ENCODE data around the gene ZNF772. TPM values are rescaled to one million over a fixed set of nuclear protein-coding genes. Genes with fewer than 3 reads are reported as not detected.

ZNF772 gene
- total RNA-seq, 2 experiments from 2014 or later, result 9.3 to 9.7 TPM

GRCh38 chr19:57452307-57452706 is 25.1 kb downstream of the ZNF772 start:
- Mint-ChIP-seq H3K4me3 (no peak overlapping the region), H3K9me3 (peaks cover 40% of the 10 kb centered on the region), H3K4me1 (no peaks in the 10 kb centered on the region), H3K27ac (no peak overlapping the region), H3K36me3 (peaks cover 71% of the 10 kb centered on the region), H3K27me3 (no peaks in the 10 kb centered on the region)
- DNase-seq, result no peak

GRCh38 chr19:57443121-57443696 is 34.2 kb downstream of the ZNF772 start:
- Mint-ChIP-seq H3K27me3 (no peaks in the 10 kb centered on the region), H3K4me3 (no peak overlapping the region), H3K36me3 (peaks cover 93% of the 10 kb centered on the region), H3K27ac (no peak overlapping the region), H3K4me1 (peaks cover 8% of the 10 kb centered on the region), H3K9me3 (peaks cover 54% of the 10 kb centered on the region)
- DNase-seq, result no peak

- DNase-seq, result no peak
- H3K36me3 Mint-ChIP-seq, result peaks cover 94% of the 10 kb centered on the region
- no peaks in the 10 kb centered on the region for H3K27me3 Mint-ChIP-seq
- peaks cover 54% of the 10 kb centered on the region for H3K9me3 Mint-ChIP-seq
- H3K4me3 Mint-ChIP-seq, result no peak overlapping the region
- peaks cover 10% of the 10 kb centered on the region for H3K4me1 Mint-ChIP-seq
- no peak overlapping the region for H3K27ac Mint-ChIP-seq
These were observed 35.2 kb downstream of the ZNF772 start for GRCh38 chr19:57441979-57442752.

GRCh38 chr19:57438925-57439324 is 38.4 kb downstream of the ZNF772 start:
- H3K27ac Mint-ChIP-seq, result no peak overlapping the region
- no peaks in the 10 kb centered on the region for H3K27me3 Mint-ChIP-seq
- H3K36me3 Mint-ChIP-seq, result peaks cover 90% of the 10 kb centered on the region
- H3K4me3 Mint-ChIP-seq, result no peak overlapping the region
- H3K4me1 Mint-ChIP-seq, result peaks cover 27% of the 10 kb centered on the region
- no peak for DNase-seq
- peaks cover 43% of the 10 kb centered on the region for H3K9me3 Mint-ChIP-seq

GRCh38 chr19:57437931-57438330 is 39.4 kb downstream of the ZNF772 start:
- H3K4me1 Mint-ChIP-seq, result peaks cover 27% of the 10 kb centered on the region
- peaks cover 36% of the 10 kb centered on the region for H3K9me3 Mint-ChIP-seq
- no peak overlapping the region for H3K4me3 Mint-ChIP-seq
- no peak overlapping the region for H3K27ac Mint-ChIP-seq
- peaks cover 83% of the 10 kb centered on the region for H3K36me3 Mint-ChIP-seq
- DNase-seq, result no peak
- H3K27me3 Mint-ChIP-seq, result no peaks in the 10 kb centered on the region

- no peaks in the 10 kb centered on the region for H3K27me3 Mint-ChIP-seq
- peaks cover 68% of the 10 kb centered on the region for H3K36me3 Mint-ChIP-seq
- no peak for DNase-seq
- peak overlapping the region; percentile 87 for H3K4me3 Mint-ChIP-seq
- H3K27ac Mint-ChIP-seq, result peak overlapping the region; percentile 97
- peaks cover 23% of the 10 kb centered on the region for H3K9me3 Mint-ChIP-seq
- H3K4me1 Mint-ChIP-seq, result peaks cover 25% of the 10 kb centered on the region
These were observed 40.9 kb downstream of the ZNF772 start for GRCh38 chr19:57436417-57436816.

- H3K4me1 Mint-ChIP-seq, result peaks cover 24% of the 10 kb centered on the region
- H3K9me3 Mint-ChIP-seq, result peaks cover 19% of the 10 kb centered on the region
- DNase-seq, result peak; percentile 95
- H3K4me3 Mint-ChIP-seq, result peak within 1 kb of the TSS; percentile 87
- H3K27ac Mint-ChIP-seq, result peak within 1 kb of the TSS; percentile 97
- H3K36me3 Mint-ChIP-seq, result peaks cover 61% of the 10 kb centered on the region
- no peaks in the 10 kb centered on the region for H3K27me3 Mint-ChIP-seq
These were observed 42.0 kb downstream of the ZNF772 start, which contains the start of gene ZNF749 for GRCh38 chr19:57435062-57435978. ZNF749 (plus strand) TSS chr19:57435325; CDS start chr19:57435579, 254 bp downstream.

- H3K4me3 Mint-ChIP-seq, result peak overlapping the region; percentile 87
- no peaks in the 10 kb centered on the region for H3K27me3 Mint-ChIP-seq
- peaks cover 22% of the 10 kb centered on the region for H3K4me1 Mint-ChIP-seq
- peaks cover 53% of the 10 kb centered on the region for H3K36me3 Mint-ChIP-seq
- peaks cover 12% of the 10 kb centered on the region for H3K9me3 Mint-ChIP-seq
- peak overlapping the region; percentile 97 for H3K27ac Mint-ChIP-seq
- no peak for DNase-seq
These were observed 42.8 kb downstream of the ZNF772 start for GRCh38 chr19:57434386-57435061.

GRCh38 chr19:57421037-57421436 is 56.3 kb downstream of the ZNF772 start:
- Mint-ChIP-seq H3K36me3 (peaks cover 72% of the 10 kb centered on the region), H3K4me1 (peaks cover 1% of the 10 kb centered on the region), H3K27ac (no peak overlapping the region), H3K9me3 (peaks cover 46% of the 10 kb centered on the region), H3K27me3 (no peaks in the 10 kb centered on the region), H3K4me3 (no peak overlapping the region)
- DNase-seq, result no peak

- Mint-ChIP-seq H3K9me3 (peaks cover 50% of the 10 kb centered on the region), H3K27ac (no peak overlapping the region), H3K4me1 (peaks cover 1% of the 10 kb centered on the region), H3K4me3 (no peak overlapping the region), H3K36me3 (peaks cover 85% of the 10 kb centered on the region), H3K27me3 (no peaks in the 10 kb centered on the region)
- DNase-seq, result no peak
These were observed 57.9 kb downstream of the ZNF772 start for GRCh38 chr19:57419439-57419838.

Other genes starting within 250 kb of the ZNF772 start
- gene AURKC, start 246.5 kb downstream of the ZNF772 start, total RNA-seq, result 1 to 10 TPM; 1.2 to 1.3 TPM
- gene ZNF805, start 236.9 kb downstream of the ZNF772 start, total RNA-seq, result 1 to 10 TPM; 9.7 TPM
- gene ZNF460, start 197.1 kb downstream of the ZNF772 start, total RNA-seq, result 10 to 100 TPM; 40.5 to 44.3 TPM
- gene ZNF543, start 157.1 kb downstream of the ZNF772 start, total RNA-seq, result 1 to 10 TPM; 8.2 to 8.4 TPM
- 10 to 100 TPM; 10.3 to 10.5 TPM for gene ZNF304, start 126.3 kb downstream of the ZNF772 start, total RNA-seq
- gene TRAPPC2B, start 114.0 kb downstream of the ZNF772 start, total RNA-seq, result 1 to 10 TPM; 6.3 to 8.2 TPM
- 1 to 10 TPM; 1.6 to 1.8 TPM for gene ZNF547, start 114.0 kb downstream of the ZNF772 start, total RNA-seq
- 10 to 100 TPM; 17.4 to 18.5 TPM for gene ZNF548, start 87.7 kb downstream of the ZNF772 start, total RNA-seq
- gene ZNF17, start 66.4 kb downstream of the ZNF772 start, total RNA-seq, result 10 to 100 TPM; 10.5 to 12.3 TPM
- gene ZNF749, start 42.2 kb downstream of the ZNF772 start, total RNA-seq, result 10 to 100 TPM; 23.6 to 24.8 TPM
- under 1 TPM; 0.30 to 0.31 TPM for gene VN1R1, start 20.4 kb downstream of the ZNF772 start, total RNA-seq
- 1 to 10 TPM; 7.5 to 7.8 TPM for gene ZNF419, start 10.2 kb upstream of the ZNF772 start, total RNA-seq
- gene ZNF773, start 22.4 kb upstream of the ZNF772 start, total RNA-seq, result 1 to 10 TPM; 8.5 to 9.1 TPM
- 1 to 10 TPM; 5.6 to 6.1 TPM for gene ZNF549, start 49.8 kb upstream of the ZNF772 start, total RNA-seq
- 10 to 100 TPM; 10.9 to 11.4 TPM for gene ZNF550, start 82.3 kb upstream of the ZNF772 start, total RNA-seq
- 1 to 10 TPM; 5.9 to 7.0 TPM for gene ZNF416, start 101.3 kb upstream of the ZNF772 start, total RNA-seq
- gene ZIK1, start 106.6 kb upstream of the ZNF772 start, total RNA-seq, result 10 to 100 TPM; 13.1 to 14.4 TPM
- 10 to 100 TPM; 11.0 to 12.2 TPM for gene ZNF530, start 122.3 kb upstream of the ZNF772 start, total RNA-seq
- 10 to 100 TPM; 18.8 to 19.5 TPM for gene ZNF134, start 136.7 kb upstream of the ZNF772 start, total RNA-seq
- 1 to 10 TPM; 6.9 to 7.9 TPM for gene ZNF211, start 155.6 kb upstream of the ZNF772 start, total RNA-seq
- gene ZSCAN4, start 191.4 kb upstream of the ZNF772 start, total RNA-seq, result under 1 TPM in 1 of 2 experiments, not detected in 1; 0.14 TPM
- gene ZNF551, start 204.4 kb upstream of the ZNF772 start, total RNA-seq, result 10 to 100 TPM; 18.2 to 21.4 TPM
- gene ZNF154, start 231.6 kb upstream of the ZNF772 start, total RNA-seq, result 1 to 10 TPM; 6.3 to 6.7 TPM

Measured in activated naive CD8-positive, alpha-beta T cell treated with anti-CD3 and anti-CD28 coated beads for 36 hours (primary cell).